DOHH2 (cell line): ENCODE data around the gene TRIM38.

Experiments used
- EZH2phosphoT487 ChIP-seq: fragments of 200-600 bp; sonication (generic); IDR thresholded peaks from 2 replicates; pipeline ENCODE4 v1.6.1; 2017; ENCODE audit warnings: borderline replicate concordance, mild to moderate bottlenecking, antibody characterized with exemption, low read length, moderate library complexity, mixed read lengths
- TF ChIP-seq, protein P1 (sequence below): fragments of 200-600 bp; sonication (generic); IDR thresholded peaks from one replicate; pipeline ENCODE4 v1.5.1; 2014; ENCODE audit warnings: antibody characterized with exemption, mild to moderate bottlenecking, low read depth, low read length; ENCODE audit not compliant: poor library complexity, severe bottlenecking

DNA sequence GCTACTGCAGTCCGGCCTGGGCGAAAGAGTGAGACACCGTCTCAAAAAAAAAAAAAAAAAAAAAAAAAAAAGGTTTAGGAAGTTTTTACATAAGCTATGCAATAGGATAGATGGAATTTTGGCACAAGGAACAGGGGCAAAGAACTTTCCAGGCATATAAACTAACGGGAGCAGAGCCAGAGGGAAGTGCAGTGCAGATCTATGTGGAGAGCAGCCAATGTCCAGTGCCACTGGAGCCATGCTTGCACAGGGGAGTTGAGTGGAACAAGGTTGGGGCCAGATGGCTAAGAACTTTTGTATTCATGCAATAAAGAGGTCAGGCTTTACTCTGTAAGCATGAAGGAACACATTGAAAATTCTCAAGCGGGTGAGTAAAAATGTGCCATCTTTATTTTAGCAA is 42.9 kb upstream of the TRIM38 start:
- TF ChIP-seq, protein P1, sequence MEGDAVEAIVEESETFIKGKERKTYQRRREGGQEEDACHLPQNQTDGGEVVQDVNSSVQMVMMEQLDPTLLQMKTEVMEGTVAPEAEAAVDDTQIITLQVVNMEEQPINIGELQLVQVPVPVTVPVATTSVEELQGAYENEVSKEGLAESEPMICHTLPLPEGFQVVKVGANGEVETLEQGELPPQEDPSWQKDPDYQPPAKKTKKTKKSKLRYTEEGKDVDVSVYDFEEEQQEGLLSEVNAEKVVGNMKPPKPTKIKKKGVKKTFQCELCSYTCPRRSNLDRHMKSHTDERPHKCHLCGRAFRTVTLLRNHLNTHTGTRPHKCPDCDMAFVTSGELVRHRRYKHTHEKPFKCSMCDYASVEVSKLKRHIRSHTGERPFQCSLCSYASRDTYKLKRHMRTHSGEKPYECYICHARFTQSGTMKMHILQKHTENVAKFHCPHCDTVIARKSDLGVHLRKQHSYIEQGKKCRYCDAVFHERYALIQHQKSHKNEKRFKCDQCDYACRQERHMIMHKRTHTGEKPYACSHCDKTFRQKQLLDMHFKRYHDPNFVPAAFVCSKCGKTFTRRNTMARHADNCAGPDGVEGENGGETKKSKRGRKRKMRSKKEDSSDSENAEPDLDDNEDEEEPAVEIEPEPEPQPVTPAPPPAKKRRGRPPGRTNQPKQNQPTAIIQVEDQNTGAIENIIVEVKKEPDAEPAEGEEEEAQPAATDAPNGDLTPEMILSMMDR: no peak
- no peak for TF ChIP-seq EZH2phosphoT487
